AML-193 (cell line): Measurements from ENCODE around the gene TSC2.
"Not testable (repeated sequence)": the region's sequence is repeated elsewhere in the genome, so short reads cannot be mapped to it uniquely, and the experiment has no call there.

Experiments used
- DNase-seq, 2 experiments: peaks; one replicate each; lab custom pipeline; 2025; lab: John Stamatoyannopoulos, UW

TSC2 gene

DNA sequence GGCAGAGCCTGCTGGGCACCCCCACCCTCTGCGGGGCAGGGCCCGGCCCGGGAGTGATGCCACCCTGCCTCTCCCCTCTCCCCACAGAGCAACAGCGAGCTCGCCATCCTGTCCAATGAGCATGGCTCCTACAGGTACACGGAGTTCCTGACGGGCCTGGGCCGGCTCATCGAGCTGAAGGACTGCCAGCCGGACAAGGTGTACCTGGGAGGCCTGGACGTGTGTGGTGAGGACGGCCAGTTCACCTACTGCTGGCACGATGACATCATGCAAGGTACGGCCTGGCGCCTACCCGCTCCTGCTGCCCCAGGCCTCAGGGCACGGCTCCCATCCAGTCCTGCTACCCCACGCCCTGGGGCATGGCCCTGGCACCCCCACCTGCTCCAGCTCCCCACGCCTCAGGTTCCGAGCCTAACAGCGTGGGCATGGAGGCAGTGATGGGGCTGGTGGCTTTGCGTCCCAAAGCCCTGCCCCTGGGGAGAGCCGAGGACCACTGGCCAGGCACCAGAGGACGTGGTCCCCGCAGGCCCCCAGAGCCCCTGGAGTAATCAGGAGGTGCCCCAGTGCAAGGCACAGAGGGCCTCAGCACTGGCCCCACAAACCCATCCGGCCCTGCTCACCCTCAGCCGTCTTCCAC lies 38.4 kb downstream of the TSC2 start:
- DNase-seq: no peak

DNA sequence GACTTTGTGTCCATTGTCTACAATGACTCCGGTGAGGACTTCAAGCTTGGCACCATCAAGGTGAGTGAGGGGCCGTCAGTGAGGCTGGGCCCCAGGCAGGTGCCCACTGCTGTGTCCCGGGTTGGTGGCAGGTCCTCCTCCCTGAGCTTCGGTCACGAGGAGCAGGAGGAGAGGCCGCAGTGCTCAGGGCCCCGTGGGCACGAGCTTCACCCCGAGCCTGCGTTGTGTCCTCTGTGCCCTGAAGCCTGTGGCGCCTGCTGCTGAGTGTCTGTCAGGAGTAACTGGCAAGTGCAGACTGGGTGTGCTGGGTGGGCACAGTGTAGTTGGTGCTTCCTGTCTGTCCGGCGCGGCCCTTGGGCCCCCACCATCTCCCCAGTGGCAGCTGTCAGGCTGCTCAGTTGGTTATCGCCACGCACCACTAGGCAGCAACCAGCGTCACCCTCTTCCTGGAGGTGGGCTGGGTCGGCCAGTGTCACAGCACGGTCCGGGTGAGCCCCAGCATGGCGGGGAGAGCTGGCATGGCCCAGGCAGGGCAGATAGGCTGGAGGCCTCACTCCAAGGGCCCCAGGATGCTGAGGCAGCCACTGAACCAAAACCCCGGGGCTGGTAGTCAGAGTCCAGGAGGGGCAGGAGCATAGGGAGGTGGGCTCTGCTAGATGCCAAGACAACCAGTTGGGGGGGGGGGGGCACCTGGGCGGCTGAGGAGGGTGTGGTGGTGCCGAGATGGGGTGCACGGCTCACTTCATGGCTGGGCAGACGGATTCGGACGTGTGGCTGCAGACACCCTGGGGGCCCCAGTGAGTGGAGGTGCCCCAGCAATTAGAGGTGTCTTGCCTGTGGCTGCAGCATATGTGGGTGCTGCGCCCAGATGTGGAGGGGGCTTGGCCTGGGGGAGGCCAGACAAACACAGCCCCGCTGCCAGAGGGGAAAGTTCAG lies 39.3 kb downstream of the TSC2 start:
- no peak for DNase-seq

DNA sequence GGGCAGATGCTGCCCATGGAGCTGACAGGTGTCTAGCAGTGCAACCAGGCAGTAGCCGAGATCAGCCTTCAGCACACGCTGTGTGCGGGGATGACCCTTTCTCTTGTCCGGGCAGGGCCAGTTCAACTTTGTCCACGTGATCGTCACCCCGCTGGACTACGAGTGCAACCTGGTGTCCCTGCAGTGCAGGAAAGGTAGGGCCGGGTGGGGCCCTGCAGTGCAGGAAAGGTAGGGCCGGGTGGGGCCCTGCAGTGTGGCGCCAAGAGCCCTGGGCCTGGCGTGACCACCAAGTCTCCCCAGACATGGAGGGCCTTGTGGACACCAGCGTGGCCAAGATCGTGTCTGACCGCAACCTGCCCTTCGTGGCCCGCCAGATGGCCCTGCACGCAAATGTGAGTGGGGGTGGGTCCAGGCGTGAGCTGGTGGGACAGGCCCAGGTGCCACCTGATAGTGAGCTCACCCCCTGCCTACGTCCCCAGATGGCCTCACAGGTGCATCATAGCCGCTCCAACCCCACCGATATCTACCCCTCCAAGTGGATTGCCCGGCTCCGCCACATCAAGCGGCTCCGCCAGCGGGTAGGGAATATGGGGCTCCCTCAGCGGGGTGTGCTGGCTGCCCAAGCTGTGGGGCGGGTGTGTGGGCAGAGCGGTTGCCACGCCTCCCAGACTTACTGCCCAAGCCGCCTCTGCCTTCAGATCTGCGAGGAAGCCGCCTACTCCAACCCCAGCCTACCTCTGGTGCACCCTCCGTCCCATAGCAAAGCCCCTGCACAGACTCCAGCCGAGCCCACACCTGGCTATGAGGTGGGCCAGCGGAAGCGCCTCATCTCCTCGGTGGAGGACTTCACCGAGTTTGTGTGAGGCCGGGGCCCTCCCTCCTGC lies 40.2 kb downstream of the TSC2 start:
- DNase-seq: no peak

DNA sequence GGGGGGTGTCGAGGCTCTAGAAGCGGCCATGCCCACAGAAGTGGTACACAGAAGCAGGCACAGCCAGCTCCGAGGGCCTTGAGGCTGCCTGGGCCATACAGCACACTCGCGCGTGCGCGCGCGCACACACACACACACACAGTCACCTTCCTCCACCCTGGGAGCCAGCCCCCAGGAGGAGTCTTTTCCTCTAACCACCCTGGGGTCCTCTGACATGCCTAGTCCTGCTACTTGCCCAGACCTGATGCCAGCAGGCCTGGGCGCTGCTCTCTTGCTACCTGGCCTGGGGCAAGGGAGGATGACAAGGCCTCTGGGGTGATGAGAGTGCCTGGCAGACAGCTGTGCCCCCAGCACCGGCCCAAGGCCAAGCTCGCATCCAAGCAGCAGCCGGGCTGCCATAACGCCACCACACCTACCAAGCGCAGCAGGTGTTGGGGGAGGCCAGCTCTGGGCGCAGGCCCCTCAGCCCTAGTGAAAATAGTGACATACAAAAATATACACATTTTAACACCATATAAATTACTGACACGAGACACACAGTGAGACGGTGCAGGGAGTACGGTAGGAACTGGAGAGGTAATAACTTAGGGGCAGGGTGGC lies 41.1 kb downstream of the TSC2 start:
- DNase-seq: no peak

DNA sequence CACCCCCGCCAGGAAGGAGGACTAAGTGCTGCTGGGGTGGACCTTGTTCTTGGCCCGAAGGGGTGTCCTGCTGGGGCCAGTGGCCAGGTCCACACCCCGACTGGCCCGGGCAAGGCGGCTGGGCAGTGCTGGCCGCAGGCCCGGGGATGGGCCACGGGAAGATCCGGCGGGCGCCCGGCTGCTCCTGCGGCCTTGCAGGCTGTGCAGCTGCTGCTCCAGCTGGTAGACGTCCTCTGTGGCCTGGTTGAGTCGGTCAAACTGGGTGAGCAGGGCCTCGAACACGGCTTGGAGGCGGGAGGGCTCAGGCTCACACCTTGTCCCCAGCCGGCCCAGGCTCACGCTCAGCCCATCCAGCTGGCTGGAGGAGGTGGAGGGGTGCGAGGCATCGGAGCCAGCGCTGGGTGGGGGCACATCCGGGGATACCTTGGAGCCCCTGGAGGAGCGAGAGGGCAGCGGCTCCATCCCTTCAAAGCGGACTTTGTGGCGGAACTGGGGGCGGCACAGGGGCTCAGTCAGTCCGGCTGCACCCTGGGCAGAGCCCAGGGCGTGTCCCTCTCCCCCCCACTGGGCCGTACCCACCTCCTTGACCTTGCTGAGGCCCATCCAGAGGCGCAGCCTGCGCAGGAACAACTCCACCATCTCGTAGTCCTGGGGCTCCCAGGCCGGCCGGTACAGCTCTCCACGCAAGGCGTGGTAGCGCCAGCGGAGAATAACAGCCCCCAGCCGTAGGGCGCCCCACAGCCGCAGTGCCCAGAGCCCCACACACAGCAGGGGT lies 42.1 kb downstream of the TSC2 start:
- no peak for DNase-seq

DNA sequence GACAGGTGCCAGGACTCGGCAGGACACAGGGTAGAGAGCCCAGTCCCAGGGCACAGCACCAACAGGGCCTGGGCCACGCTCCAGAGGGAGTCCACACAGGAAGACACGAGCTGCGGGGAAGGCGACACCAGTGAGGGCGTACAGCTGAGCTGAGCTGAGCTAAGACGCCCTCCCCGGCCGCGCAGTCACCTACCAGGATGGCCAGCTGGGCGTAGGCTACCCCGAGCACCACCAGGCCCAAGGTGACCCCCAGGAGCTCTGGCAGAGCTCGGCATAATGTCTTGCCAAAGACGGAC lies 42.6 kb downstream of the TSC2 start:
- DNase-seq: no peak

DNA sequence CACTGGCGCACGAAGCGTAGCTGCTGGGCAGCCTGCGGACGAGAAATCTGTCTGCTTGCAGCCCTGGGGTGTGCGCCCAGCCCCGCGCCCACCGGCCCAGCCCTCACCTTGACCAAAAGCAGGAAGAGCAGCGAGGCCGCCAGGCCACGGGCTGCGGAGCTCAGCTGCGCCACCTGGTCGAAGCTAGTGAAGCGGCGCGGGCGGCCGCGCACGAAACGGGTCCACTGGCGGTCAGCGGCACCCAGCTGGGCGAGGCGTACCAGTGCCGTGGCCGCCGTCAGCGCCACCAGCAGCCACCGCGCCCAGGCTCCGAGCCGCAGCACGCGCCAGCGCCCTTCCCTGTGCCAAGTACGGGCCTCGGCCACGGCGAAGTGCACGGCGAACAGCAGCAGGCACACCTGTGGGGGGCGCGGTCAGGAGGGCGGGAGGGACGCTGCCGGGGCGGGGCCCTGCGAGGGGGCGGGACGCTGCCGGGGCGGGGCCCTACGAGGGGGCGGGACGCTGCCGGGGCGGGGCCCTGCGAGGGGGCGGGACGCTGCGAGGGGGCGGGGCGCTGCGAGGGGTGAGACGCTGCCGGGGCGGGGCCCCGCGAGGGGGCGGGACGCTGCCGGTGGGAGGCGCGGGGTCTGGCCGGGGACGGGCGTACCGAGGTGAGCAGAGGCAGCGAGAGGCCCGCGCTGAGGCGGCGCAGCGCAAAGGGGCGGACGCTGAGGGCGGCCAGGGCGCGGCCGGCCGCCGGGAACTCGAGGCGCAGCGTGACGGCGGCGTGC lies 43.2 kb downstream of the TSC2 start:
- DNase-seq: no peak

DNA sequence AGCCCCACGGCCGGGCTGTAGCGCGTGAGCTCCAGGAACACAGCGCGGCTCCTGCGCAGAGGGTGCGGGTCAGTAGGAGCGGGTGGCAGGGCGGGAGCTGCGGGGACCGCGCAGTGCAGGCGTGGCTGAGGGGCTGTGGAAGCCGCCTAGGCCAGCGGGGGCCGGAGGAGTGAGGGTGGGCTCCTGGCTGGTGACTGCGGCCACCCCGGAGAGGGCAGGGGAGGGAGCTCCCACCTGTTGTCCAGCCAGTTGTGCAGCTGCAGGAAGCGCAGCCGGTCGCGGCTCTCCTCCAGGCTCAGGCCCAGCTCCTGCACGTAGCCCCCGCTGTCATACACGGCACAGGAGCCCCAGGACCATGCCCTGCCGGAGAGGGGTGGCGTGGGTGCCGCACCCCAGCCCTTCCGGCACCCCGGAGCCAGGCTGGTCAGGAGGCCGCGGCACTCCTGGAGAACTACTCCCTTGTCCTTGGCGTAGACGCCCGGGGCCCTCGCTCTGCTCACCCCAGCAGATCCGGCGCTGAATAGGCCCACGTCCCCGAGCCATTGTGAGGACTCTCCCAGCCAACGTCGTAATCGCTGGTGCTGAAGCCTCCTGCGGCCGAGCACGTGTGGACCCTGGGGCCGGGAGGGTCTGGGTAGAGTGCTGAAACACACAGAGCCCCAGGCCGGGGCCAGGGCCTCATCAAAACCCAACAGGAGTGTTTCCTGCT lies 43.9 kb downstream of the TSC2 start:
- no peak for DNase-seq

DNA sequence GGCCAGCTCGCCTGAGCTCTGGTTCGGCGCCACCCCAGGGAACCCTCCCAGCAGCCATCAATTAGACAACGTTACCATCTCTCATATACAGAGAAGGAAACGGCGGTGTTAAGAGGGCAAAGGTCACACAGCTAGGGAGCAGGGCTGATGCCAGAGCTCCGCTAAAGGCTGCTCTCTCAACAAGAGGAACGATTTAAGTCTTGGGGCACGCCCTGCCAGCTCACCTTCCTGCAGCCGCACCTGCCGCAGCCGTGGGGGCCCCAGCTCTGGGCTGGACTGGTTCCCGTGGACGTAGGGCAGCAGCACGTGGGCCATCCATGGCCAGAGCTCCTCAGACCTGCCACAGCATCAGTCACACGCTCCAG lies 44.5 kb downstream of the TSC2 start:
- DNase-seq: no peak

DNA sequence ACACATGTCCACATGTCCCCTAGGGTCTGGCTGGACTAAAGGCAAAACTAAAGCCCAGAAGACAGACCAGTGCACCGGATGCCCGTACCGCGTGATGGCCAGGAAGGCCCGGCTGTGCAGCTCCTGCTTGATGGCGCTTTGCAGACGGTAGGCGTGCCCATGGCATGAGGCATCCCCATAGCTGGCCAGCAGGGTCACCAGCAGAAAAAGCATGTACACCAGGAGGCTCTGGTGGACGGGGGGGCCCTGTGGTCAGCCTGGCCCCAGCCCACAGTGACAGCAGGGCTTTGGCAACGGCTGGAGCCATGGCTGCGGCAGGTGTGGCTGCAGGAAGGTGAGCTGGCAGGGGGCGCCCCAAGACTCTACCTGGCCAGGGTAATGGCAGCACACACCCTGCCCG lies 45.1 kb downstream of the TSC2 start:
- DNase-seq: no peak

DNA sequence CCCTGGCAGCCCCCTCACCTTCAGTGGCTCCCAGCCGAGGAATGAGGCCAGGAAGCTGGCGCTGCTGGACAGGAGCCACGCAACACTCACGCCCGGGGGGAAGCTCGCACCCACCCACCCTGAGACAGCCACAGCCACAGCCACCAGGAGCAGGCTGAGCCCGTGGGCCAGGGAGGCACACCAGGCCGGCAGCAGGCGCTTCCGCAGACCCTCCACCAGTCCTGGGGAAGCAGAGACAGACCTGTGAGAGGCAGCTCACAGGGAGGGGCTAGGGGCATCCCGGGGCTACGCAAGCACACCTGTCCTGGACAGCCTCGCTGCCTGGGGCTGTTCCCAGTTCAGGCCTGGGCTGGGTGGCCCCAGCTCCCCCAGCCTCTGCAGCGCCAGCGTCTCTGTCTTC lies 46.0 kb downstream of the TSC2 start:
- DNase-seq: no peak

DNA sequence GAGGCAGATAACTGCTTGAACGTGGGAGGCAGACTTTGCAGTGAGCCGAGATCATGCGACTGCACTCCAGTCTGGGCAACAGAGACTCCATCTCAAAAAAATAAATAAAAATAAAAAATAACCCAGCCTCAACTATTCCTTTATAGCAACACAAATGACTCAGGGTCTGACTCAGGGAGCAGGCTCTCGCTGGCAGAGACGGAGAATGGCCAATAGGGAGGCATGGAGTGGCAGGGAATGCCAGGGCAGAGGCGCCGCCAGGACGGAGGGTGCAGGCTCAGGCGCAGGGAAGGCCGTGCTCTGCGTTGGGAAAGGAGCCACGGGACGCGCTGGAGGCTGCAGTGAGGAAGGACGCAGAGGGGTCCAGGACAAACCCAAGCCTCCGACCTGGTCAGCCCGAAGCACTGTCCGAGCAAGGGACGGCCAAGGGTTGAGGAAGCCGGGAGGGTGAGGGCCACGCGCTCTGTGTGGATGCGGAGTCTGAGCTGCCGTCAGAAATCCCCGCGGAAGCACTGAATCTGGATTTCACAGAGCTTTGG lies 47.6 kb downstream of the TSC2 start:
- DNase-seq: no peak

DNA sequence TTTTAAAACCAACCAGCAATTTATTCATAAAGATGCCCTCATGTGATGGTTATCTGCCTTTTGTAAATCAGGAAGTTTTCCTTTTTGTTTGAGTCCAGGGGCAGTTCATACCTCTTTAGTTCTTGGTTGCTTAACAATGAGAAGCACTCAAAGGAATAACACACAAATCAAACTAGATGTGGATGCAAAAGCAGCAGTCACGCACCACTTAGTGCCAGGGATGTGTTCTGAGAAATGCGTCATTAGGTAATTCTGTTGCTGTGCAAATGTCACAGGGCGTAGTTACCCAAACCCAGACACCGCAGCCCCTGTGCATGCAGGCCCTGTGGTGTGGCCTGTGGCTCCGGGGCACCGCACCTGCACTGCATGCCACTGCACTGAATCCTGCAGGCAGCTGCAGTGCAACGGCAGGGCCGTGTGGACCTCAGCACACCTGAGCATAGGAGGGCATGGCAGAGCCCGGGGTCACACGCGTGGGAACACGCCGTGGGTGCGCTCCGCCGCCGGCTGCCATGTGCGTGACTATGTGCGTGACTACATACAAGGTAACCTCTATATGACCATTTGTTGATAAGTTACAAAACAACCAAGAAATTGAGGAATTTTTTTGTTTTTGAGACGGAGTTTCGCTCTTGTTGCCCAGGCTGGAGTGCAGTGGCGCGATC lies 48.3 kb downstream of the TSC2 start:
- no peak for DNase-seq

DNA sequence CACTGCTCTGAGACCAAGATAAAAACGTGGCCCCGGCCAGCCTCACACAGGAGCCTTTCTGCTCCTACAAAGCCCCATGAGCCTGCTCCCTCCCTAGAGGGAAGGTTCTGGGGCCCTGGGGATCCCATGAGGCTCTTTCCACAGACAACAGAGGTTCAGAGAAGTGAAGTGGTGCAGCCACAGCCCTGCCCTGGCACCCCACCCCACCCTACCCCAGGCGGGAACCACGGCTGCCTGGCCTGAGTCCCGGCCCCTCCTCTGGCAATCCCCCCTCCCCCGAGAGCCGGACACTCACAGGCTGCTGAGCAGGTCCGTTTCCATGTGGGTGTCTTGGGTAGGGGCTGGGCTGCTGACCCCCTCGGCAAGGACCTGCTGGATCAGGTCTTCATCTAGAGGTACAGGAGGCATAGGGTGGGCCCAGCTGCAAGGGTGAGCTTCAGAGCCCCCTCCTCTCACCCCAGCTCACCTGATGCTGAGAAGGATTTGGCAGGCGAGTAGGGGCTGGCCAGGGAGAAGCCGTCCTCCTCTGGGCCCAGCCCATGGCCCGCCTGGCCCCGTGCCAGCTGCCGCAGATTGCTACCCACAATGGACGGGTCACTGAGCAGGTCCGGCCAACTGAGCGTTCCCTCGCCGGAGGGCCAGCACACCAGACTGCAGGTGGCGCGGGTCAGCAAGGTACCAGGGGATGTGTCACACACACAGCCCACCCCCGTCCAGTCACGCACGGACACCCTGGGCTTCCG lies 49.2 kb downstream of the TSC2 start:
- DNase-seq: no peak

DNA sequence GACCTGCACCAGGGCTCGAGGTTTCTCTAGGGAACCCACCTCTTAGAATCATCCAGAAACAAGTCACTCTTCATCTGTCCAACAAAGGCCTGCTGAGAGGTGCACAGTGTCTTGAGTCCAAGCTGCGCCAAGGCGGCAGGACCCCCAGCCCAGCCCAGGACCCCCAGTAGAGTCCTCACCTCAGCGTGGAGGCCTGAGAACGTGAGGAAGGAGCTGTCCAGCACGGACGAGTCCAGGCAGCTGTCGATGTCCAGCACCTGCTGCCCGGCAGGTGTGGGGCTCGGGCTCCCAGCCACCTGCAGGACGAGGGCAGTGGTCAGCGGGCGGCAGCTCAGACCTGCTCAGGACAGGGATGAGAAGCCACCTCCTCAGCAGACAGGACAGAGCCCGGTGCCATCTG lies 49.9 kb downstream of the TSC2 start:
- DNase-seq: not testable (repeated sequence)

DNA sequence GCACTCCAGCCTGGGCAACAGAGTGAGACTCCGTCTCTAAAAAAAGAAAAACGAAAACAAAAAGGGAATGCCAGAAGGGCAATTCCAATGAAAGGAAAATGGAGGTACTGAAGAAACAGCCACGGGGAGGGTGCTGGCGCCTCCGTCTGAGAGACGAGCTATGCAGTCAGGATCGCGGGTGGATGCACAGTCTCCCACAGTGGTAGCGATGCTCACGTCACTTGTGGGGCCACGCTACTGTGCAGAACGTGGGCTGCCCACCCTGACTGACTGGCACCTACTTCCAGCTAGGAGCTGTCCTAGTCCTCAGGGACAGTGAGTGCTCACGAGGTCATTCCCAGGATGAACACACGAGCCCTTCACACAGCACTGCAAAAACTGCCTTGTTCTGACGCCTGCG lies 53.8 kb downstream of the TSC2 start:
- not testable (repeated sequence) for DNase-seq

DNA sequence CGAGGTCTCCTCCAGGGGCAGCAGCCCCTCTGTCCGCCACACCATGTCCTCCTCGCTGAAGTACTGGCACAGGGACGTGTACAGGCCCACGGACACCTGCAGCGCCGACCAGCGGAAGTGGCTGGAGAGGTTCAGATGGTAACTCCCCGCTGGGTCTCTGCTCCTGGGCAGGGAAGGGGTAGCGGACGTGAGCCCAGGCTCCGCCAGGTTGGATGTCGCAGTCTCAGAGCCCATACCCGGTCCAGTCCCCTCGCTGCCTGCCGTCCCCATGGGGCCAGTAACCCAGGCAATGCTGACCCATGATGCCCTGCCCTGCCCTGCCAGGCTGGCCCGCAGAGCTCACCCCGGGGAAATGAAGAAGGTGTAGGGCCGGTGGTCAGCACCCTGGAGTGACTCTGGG lies 54.7 kb downstream of the TSC2 start:
- no peak for DNase-seq

DNA sequence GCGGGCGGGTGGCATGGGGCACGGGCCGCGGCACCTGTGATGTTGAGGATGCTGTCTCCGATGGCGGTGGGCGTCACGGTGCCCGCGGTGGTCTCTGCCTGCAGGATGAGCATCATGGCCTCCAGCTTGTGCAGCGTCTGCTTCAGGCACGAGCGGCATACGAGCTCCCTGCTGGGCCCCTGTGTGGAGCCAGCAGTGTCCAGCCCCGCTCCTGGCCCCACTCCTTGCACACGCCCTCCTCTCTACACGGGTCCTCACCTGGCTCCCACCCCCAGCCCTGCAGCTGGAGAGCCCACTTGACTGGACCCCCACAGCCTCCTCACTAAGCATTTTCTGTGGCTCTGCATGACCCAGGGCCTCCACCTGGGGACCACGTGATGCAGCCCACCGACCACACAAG lies 56.7 kb downstream of the TSC2 start:
- not testable (repeated sequence) for DNase-seq

DNA sequence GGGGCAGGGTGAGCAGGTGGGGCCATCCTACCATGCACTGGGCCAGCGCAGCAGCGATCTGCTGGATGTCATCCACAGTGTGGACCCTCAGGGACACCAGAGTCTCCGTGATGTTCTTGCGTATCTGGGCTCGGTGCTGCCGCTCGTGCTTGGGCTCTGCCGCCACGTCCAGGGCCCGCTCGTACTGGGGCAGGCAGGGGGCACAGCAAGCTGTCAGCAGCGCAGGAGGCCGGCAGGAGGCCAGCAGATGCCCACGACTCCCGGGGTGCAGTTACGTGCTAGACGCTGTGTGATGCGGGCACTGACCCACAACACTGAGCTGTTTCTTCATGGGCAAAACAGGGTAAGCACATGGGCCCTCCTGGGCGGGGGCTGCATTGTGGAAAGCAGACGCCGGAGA lies 57.5 kb downstream of the TSC2 start:
- not testable (repeated sequence) for DNase-seq
